NCI-H1694 (cell line): ENCODE results near the gene B4GALNT1.
"Not testable (repeated sequence)": the region's sequence is repeated elsewhere in the genome, so short reads cannot be mapped to it uniquely, and the experiment has no call there.

Experiments used
- DNase-seq: peaks from one replicate; lab custom pipeline; 2025; lab: John Stamatoyannopoulos, UW

The B4GALNT1 gene

GRCh38 chr12:57637364-57637763, 4.4 kb upstream of the B4GALNT1 start:
- DNase-seq, result no peak

GRCh38 chr12:57636731-57637130, 3.7 kb upstream of the B4GALNT1 start:
- DNase-seq, result not testable (repeated sequence)

- DNase-seq, result no peak
Observed at GRCh38 chr12:57632073-57632957, 686 bp downstream of the B4GALNT1 start.

GRCh38 chr12:57631566-57632072, 1.4 kb downstream of the B4GALNT1 start:
- no peak for DNase-seq

DNA sequence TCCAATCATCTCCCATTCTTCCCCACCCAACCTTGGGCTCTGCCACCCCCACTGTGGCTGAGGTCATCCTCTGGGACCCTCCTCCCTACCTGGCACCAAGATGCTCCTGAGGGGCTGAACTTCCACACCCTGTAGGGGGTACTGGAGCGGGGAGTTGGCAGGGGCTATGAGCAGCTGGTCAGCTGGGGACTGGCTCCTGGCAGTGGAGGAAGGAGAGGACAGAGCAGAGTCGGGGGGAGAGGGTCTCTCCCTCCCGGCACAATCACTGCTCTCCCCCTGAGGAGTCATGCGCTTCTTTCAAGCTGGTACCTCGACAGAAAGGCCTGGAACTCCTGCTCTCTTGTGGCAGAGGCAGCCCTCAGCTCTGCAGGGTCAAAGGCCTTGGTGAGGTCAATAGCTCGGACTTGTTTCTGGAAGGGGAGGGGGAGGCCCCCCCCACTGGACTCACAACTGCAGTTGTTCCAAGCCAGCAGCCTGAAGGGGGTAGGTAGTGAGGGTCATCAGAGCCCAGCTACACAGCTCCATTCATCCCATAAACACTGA, 2.0 kb downstream of the B4GALNT1 start:
- no peak for DNase-seq

DNA sequence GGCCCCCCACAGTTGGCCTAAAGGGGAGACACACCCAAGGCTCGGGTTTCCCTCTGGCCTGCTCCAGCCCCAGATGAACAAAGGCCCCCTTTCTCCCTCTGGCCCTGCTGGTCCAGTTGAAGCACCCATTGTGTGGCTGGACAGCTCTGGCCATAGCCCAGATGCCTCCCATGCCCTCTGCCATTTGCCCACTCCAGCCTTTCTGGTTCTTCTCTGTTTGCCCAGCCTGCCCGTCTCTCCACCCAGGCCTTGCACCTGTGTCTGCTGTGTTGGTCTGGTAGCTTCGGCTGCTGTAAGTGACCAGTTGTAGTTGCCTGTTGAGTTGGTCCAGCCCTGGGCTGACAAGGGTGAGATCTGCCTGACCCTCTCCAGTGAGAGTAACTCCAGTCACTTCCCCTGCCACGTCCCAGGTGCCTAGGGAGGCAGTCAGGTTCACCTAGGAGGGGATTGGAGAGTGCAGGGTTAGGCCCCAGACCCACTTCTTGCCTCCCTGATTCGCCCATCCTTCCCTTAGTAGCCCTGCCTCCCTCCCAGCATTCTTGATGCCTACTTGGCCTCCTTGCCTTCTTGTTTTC, 3.0 kb downstream of the B4GALNT1 start:
- no peak for DNase-seq

GRCh38 chr12:57628280-57629191, 4.5 kb downstream of the B4GALNT1 start:
- DNase-seq, result no peak

DNA sequence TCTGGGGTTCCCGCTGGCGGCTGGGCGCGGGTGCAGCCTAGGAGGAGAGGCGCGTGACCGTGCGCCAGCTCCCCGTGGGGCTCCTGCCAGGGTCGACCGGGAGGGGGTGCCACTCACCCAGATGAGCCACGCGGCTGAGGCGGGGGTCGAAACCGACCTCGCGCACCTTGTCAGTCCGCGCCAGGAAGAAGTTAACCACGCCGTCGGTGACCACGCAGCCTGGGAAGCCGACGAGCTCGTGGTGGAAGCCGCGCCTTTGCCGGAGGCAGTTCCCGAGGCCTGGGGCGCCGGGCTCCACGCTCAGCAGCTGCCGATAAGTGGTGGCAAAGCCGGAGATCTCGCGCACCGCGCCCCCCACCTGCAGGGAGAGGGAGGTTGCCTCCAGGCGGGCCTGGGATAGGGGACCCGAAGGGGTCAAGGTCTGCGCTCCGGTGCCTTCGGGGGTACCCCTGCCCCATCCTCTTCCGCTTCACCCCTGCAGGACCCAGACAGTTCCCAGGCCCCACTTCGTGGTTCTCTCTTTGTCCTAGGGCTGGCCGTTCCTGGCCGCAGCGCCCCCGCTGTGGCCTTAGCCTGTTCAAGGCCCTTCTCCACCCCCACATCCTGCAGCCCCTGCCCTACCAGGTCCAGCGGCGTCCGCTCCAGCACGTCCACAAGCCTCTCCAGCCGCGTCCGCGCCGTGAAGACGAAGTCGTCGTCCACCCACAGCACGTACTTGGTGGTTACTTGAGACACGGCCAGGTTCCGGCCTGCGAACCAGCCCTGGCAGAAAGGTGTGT, 5.3 kb downstream of the B4GALNT1 start:
- no peak for DNase-seq

- DNase-seq, result no peak
Observed at GRCh38 chr12:57626921-57627445, 6.0 kb downstream of the B4GALNT1 start.

GRCh38 chr12:57626111-57626920, 6.7 kb downstream of the B4GALNT1 start:
- DNase-seq, result no peak

GRCh38 chr12:57625261-57626032, 7.6 kb downstream of the B4GALNT1 start:
- DNase-seq, result no peak

DNA sequence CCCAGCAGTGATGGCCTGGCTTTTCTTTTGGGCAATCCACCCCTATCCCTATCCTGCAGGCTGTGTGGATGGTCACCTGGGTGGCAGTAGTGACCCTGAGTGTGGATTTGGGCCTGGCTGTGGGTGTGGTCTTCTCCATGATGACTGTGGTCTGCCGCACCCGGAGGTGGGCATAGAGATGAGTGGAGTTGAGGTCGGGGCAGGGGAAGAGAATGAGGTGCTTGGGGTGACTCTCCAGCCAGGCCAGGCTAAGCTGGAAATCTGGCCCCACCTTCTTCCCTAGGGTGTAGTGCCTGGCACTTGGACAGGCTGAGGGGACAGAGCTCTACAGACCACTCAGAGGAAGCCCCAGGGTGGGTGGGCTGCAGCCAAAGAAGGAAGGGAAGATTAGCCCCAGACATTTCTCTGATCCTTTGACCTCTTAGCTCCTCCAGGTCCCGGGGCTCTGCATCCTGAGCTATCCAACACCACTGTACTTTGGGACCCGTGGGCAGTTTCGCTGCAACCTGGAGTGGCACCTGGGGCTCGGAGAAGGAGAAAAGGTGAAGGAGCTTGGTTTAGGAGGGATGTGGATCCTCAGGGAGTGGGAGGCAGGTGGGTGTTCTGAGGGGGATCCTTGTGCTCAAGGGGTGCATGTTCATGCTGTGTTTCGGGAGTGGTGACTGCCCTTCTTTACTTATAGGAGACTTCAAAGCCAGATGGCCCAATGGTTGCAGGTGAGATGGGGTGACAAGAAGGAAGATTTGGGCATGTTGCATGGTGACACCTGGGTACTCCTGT, 8.4 kb downstream of the B4GALNT1 start:
- DNase-seq, result no peak

- DNase-seq, result no peak
Observed at GRCh38 chr12:57623811-57624390, 9.1 kb downstream of the B4GALNT1 start.

DNA sequence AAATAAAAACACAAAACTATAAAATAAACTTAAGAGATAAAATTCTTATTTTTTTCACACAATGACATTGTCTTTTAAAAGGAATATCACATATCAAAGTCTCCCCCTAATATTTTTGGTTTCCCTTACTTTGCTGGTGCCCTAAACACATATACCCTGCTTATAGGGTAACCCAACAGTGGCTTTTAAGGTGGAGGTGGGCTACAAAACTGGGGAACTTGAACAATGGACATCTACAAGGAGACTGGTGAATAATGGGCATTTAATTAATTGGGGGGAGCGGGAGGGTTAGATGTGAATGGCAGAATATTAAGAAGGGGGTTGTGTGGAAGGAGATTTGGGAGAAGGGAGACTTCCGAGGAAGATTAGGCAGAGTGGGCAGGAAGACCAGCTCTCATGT, 9.6 kb downstream of the B4GALNT1 start:
- DNase-seq, result no peak

- DNase-seq, result no peak
Observed at GRCh38 chr12:57622293-57623245, 10.4 kb downstream of the B4GALNT1 start.

DNA sequence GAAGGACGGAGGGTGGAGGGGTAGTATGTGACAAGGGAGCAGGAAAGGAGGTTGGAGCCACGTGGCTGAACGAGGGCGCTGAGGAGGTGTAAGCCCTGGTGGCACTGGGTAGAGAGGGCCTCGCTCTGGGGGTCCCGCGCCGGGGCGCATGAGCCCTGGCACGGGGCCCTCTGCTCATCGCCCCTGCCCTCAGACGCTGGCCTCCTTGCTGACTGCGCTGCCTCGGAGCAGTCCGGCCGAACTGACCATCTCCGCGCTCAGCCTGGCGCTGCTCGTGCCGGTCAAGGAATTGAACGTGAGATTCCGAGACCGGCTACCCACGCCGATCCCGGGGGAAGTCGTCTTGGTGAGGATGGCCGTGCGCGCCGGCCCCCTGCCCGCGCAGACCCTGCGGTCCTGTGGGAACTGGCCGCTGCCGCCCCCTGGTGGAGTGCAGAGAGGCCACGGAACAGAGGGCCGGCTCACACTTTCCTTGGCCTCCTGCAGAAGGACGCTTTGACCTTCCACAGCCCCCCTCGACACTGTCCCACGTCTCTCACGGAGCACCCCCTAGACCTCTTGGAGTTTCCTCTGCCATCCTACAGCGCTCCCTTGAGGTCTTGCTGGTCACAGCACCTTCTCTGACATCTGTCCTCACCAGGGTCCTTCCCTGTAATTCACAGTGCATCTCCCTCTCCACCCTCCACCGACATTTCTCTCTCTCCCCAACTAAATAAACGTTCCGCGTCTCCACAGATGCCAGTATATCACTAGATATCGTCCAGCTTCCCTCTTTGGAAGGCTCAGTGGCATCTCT, 11.3 kb downstream of the B4GALNT1 start:
- DNase-seq, result peak; percentile 40
